CD14-positive monocyte (primary cell): ENCODE measurements around the gene GLYR1. TPM values are rescaled to one million over a fixed set of nuclear protein-coding genes. Genes with fewer than 3 reads are reported as not detected.

Experiments used
- DNase-seq, 3 donors: peaks; one replicate each; pipeline ENCODE4 v3.0.0-alpha.2; 2011 to 2022
- H2AFZ ChIP-seq: 2 replicates; pipeline ENCODE4 v1.6.0; 2012; ENCODE audit warnings: mild to moderate bottlenecking, low read depth, low read length, inconsistent platforms; ENCODE audit not compliant: insufficient read depth, poor library complexity, severe bottlenecking
- H3K27ac ChIP-seq, 2 donors: 1 replicate in 1 of 2; 2 replicates in 1 of 2; pipeline ENCODE4 v1.5.1; 2012 to 2013; ENCODE audit warnings: low read length in 2 of 2, control low read depth in 1 of 2, inconsistent platforms in 1 of 2, low read depth in 1 of 2, mild to moderate bottlenecking in 1 of 2
- H3K27me3 ChIP-seq, 2 donors: one replicate each; pipeline versions ENCODE4 v1.6.0 to v1.6.1; 2011 to 2013; ENCODE audit warnings: low read length in 2 of 2; ENCODE audit not compliant: control insufficient read depth in 2 of 2, insufficient read depth in 2 of 2
- H3K36me3 ChIP-seq, 2 donors: replicated peaks in 1 of 2; 1 replicate in 1 of 2; 2 replicates in 1 of 2; pipeline versions ENCODE4 v1.5.1 to v1.6.1; 2012 to 2013; ENCODE audit warnings: low read length in 2 of 2, control low read depth in 1 of 2, inconsistent platforms in 1 of 2, mild to moderate bottlenecking in 1 of 2; ENCODE audit not compliant: insufficient read depth in 2 of 2, control insufficient read depth in 1 of 2
- H3K4me1 ChIP-seq, 2 donors: 1 replicate in 1 of 2; 2 replicates in 1 of 2; pipeline versions ENCODE4 v1.5.1 to v1.6.1; 2012 to 2013; ENCODE audit warnings: low read length in 2 of 2, control low read depth in 1 of 2, inconsistent platforms in 1 of 2, mild to moderate bottlenecking in 1 of 2, moderate library complexity in 1 of 2; ENCODE audit not compliant: insufficient read depth in 2 of 2, control insufficient read depth in 1 of 2
- H3K4me2 ChIP-seq: replicated peaks from 2 replicates; pipeline ENCODE3; 2012; ENCODE audit warnings: low read length, moderate library complexity, mild to moderate bottlenecking; ENCODE audit not compliant: poor library complexity, severe bottlenecking; ENCODE audit errors: extremely low read depth
- H3K4me3 ChIP-seq, 3 experiments: fragments of 200-600 bp in 1 of 3; sonication (generic) in 1 of 3; replicated peaks in 1 of 3; 1 replicate in 2 of 3; 2 replicates in 1 of 3; pipeline ENCODE4 v1.5.1; 2011 to 2013; ENCODE audit warnings: low read length in 3 of 3, mild to moderate bottlenecking in 3 of 3, control low read depth in 2 of 3, low read depth in 2 of 3, inconsistent platforms in 1 of 3, moderate library complexity in 1 of 3
- H3K79me2 ChIP-seq: 2 replicates; pipeline ENCODE4 v1.6.0; 2012; ENCODE audit warnings: mild to moderate bottlenecking, control low read depth, inconsistent platforms, low read length, moderate library complexity; ENCODE audit not compliant: insufficient read depth
- H3K9ac ChIP-seq: 2 replicates; pipeline ENCODE4 v1.6.0; 2017; ENCODE audit warnings: low read length, mild to moderate bottlenecking; ENCODE audit not compliant: insufficient read depth, poor library complexity, severe bottlenecking
- H3K9me3 ChIP-seq, 2 donors: replicated peaks in 1 of 2; 1 replicate in 1 of 2; 2 replicates in 1 of 2; pipeline versions ENCODE4 v1.5.1 to v1.6.1; 2012 to 2013; ENCODE audit warnings: low read length in 2 of 2, control low read depth in 1 of 2; ENCODE audit not compliant: control insufficient read depth in 1 of 2, insufficient read depth in 1 of 2
- H4K20me1 ChIP-seq: 2 replicates; pipeline ENCODE4 v1.6.0; 2012; ENCODE audit warnings: mild to moderate bottlenecking, low read length, control low read depth, moderate library complexity; ENCODE audit not compliant: insufficient read depth
- H3K27ac Mint-ChIP-seq, 7 donors: one replicate each; pipeline ENCODE4 v1.8.0; 2020; ENCODE audit warnings: mild to moderate bottlenecking in 7 of 7, mixed read lengths in 7 of 7, moderate library complexity in 6 of 7, inconsistent platforms in 2 of 7
- H3K27me3 Mint-ChIP-seq, 3 donors: one replicate each; pipeline ENCODE4 v1.8.0; 2021 to 2022; ENCODE audit warnings: low read depth in 3 of 3, mild to moderate bottlenecking in 3 of 3, mixed read lengths in 3 of 3, moderate library complexity in 3 of 3, inconsistent platforms in 1 of 3
- H3K36me3 Mint-ChIP-seq, 2 donors: one replicate each; pipeline ENCODE4 v1.8.0; 2020; ENCODE audit warnings: mixed read lengths in 2 of 2, inconsistent platforms in 1 of 2, mild to moderate bottlenecking in 1 of 2
- H3K4me1 Mint-ChIP-seq: one replicate; pipeline ENCODE4 v1.8.0; 2020; ENCODE audit warnings: mild to moderate bottlenecking, mixed read lengths
- H3K4me3 Mint-ChIP-seq, 2 donors: one replicate each; pipeline ENCODE4 v1.8.0; 2020; ENCODE audit warnings: mild to moderate bottlenecking in 2 of 2, mixed read lengths in 2 of 2, moderate library complexity in 1 of 2
- H3K9me3 Mint-ChIP-seq, 7 donors: one replicate each; pipeline ENCODE4 v1.8.0; 2020 to 2022; ENCODE audit warnings: mixed read lengths in 7 of 7, mild to moderate bottlenecking in 6 of 7, moderate library complexity in 6 of 7, inconsistent platforms in 2 of 7
- CTCF ChIP-seq: fragments of 200-600 bp; IDR thresholded peaks from one replicate; pipeline ENCODE4 v1.8.0; 2022; ENCODE audit warnings: antibody characterized with exemption, mild to moderate bottlenecking
- WGBS: methylation state at CpG from one replicate; pipeline ENCODE4 v1.1.5; 2013; ENCODE audit warnings: missing lambda C conversion rate; ENCODE audit not compliant: insufficient coverage; 5-methylcytosine and 5-hydroxymethylcytosine counted together
- intact Hi-C, 2 donors: fragments of 100-400 bp; cut with micrococcal nuclease; formaldehyde crosslinking; loops; one replicate each; pipeline versions ENCODE4 v1.15.0 to v1.15.1; 2023
- polyA plus RNA-seq, 3 donors: library from polyadenylated mRNA; depleted of rRNA in 1 of 3; unstranded in 2 of 3; stranded (reverse) in 1 of 3; fragments of 300-500 nt in 2 of 3; fragments of >200 nt in 1 of 3; fragmentation: Illumina TruSeq in 2 of 3; gene quantifications; 1 replicate in 2 of 3; 2 replicates in 1 of 3; pipeline ENCODE4 v1.2.3, GENCODE V29; 2012 to 2021

Gene GLYR1
- polyA plus RNA-seq, 3 donors, result 34.2 to 41.9 (median 39.3) TPM

GRCh38 chr16:4873091-4873490, 26.0 kb upstream of the GLYR1 start:
- H3K79me2 ChIP-seq, result peaks cover 14% of the 10 kb centered on the region
- no peak overlapping the region for H3K4me2 ChIP-seq
- no peaks in the 10 kb centered on the region for H3K4me1 ChIP-seq
- H4K20me1 ChIP-seq, result peaks cover 25% of the 10 kb centered on the region
- H3K9me3 Mint-ChIP-seq, result no peaks in the 10 kb centered on the region
- no peak overlapping the region for H3K9ac ChIP-seq
- no peak for TF ChIP-seq CTCF
- no peaks in the 10 kb centered on the region for H3K27me3 Mint-ChIP-seq
- H3K4me3 ChIP-seq, result no peak overlapping the region
- no peak for DNase-seq
- H3K4me3 Mint-ChIP-seq, result no peak overlapping the region
- H2AFZ ChIP-seq, result no peak overlapping the region
- intact Hi-C loops, result no loop called here
- H3K27ac Mint-ChIP-seq, result no peak overlapping the region
- no peak overlapping the region for H3K27ac ChIP-seq
- H3K4me1 Mint-ChIP-seq, result no peaks in the 10 kb centered on the region
- H3K36me3 Mint-ChIP-seq, result peaks cover 86 to 96% of the 10 kb centered on the region in 2 donors
- no peaks in the 10 kb centered on the region for H3K27me3 ChIP-seq
- H3K36me3 ChIP-seq, result peaks cover 92 to 100% of the 10 kb centered on the region in 2 donors
- WGBS, result 100% methylated on average over 2 of the region's 3 CpGs
- no peaks in the 10 kb centered on the region for H3K9me3 ChIP-seq

GRCh38 chr16:4871071-4871470, 24.0 kb upstream of the GLYR1 start:
- H3K4me2 ChIP-seq, result no peak overlapping the region
- H3K36me3 ChIP-seq, result peaks cover 87 to 100% of the 10 kb centered on the region in 2 donors
- no peak overlapping the region for H2AFZ ChIP-seq
- no peaks in the 10 kb centered on the region for H3K4me1 ChIP-seq
- no peaks in the 10 kb centered on the region for H3K4me1 Mint-ChIP-seq
- no peak overlapping the region for H3K4me3 ChIP-seq
- no peak for TF ChIP-seq CTCF
- H3K27me3 Mint-ChIP-seq, result peaks cover 0 to 2% (median 0%) of the 10 kb centered on the region in 3 donors
- H3K4me3 Mint-ChIP-seq, result no peak overlapping the region
- WGBS, result 95% methylated on average over 4 of the region's 4 CpGs
- H3K27ac Mint-ChIP-seq, result peak overlapping the region in 1 of 7 donors; percentile 37
- H3K9ac ChIP-seq, result no peak overlapping the region
- H3K9me3 ChIP-seq, result no peaks in the 10 kb centered on the region
- H3K36me3 Mint-ChIP-seq, result peaks cover 83 to 96% of the 10 kb centered on the region in 2 donors
- no peak overlapping the region for H3K27ac ChIP-seq
- H3K9me3 Mint-ChIP-seq, result no peaks in the 10 kb centered on the region
- peaks cover 45% of the 10 kb centered on the region for H4K20me1 ChIP-seq
- intact Hi-C loops, result no loop called here
- H3K79me2 ChIP-seq, result peaks cover 34% of the 10 kb centered on the region
- no peak for DNase-seq
- no peaks in the 10 kb centered on the region for H3K27me3 ChIP-seq
